Suprapubic skin (tissue), 4 donors: Measurements from ENCODE around the gene COQ2.

ENCODE experiments used
- CTCF ChIP-seq, 2 donors: fragments of 200-600 bp in 1 of 2; fragments of 450-650 bp in 1 of 2; sonication (generic) in 1 of 2; IDR thresholded peaks; one replicate each; pipeline ENCODE4 v1.5.1; 2016 to 2019; ENCODE audit warnings: antibody characterized with exemption in 2 of 2, mild to moderate bottlenecking in 1 of 2, moderate library complexity in 1 of 2
- EP300 ChIP-seq: sonication (generic); formaldehyde crosslinking; IDR thresholded peaks from one replicate; pipeline ENCODE4 v1.6.1; 2017; ENCODE audit warnings: antibody characterized with exemption
- POLR2A ChIP-seq, 2 donors: fragments of 450-650 bp; IDR thresholded peaks; one replicate each; pipeline ENCODE4 v1.6.1; 2017; ENCODE audit warnings: antibody characterized with exemption in 2 of 2, mild to moderate bottlenecking in 2 of 2, moderate library complexity in 2 of 2
- POLR2AphosphoS5 ChIP-seq, 3 donors: sonication (generic); formaldehyde crosslinking; IDR thresholded peaks; one replicate each; pipeline ENCODE4 v1.6.1; 2017; ENCODE audit warnings: antibody characterized with exemption in 3 of 3

GRCh38 chr4:83262682-83263081, 21.9 kb downstream of the COQ2 start:
- TF ChIP-seq CTCF (IDR thresholded peaks at IDR 0.05), result no peak
- TF ChIP-seq POLR2A (IDR thresholded peaks at IDR 0.05), result no peak
- TF ChIP-seq EP300, result no peak
- no peak for TF ChIP-seq POLR2AphosphoS5 (IDR thresholded peaks at IDR 0.05)
